Hematopoietic multipotent progenitor cell (in vitro differentiated cells): ENCODE data around the gene PAX8. TPM values are rescaled to one million over a fixed set of nuclear protein-coding genes. Genes with fewer than 3 reads are reported as not detected.

Experiments used
- DNase-seq, 3 donors: peaks; one replicate each; pipeline ENCODE4 v3.0.0-alpha.2; 2011 to 2015; ENCODE audit warnings: low read depth in 2 of 3, low spot score in 2 of 3
- total RNA-seq: library from RNA; depleted of rRNA; stranded (reverse); fragments of >200 nt; gene quantifications from one replicate; pipeline ENCODE4 v1.2.3, GENCODE V29; 2012

The PAX8 gene
- total RNA-seq, 1 donor = 1.3 TPM

- no peak for DNase-seq
Measured at GRCh38 chr2:113192459-113193100, 86.1 kb downstream of the PAX8 start.

- DNase-seq = no peak
Measured at GRCh38 chr2:113190871-113191270, 87.8 kb downstream of the PAX8 start.

GRCh38 chr2:113187771-113188170 lies 91.0 kb downstream of the PAX8 start:
- no peak for DNase-seq

GRCh38 chr2:113186433-113186796 lies 92.3 kb downstream of the PAX8 start:
- DNase-seq = no peak

GRCh38 chr2:113185664-113186432 lies 92.9 kb downstream of the PAX8 start:
- DNase-seq = no peak

GRCh38 chr2:113184531-113185230 lies 94.0 kb downstream of the PAX8 start:
- no peak for DNase-seq

GRCh38 chr2:113183703-113184102 lies 95.0 kb downstream of the PAX8 start:
- no peak for DNase-seq

- DNase-seq = no peak
Measured at GRCh38 chr2:113183264-113183663, 95.5 kb downstream of the PAX8 start.

GRCh38 chr2:113182471-113183260 lies 96.1 kb downstream of the PAX8 start:
- DNase-seq = no peak

- DNase-seq = peak in 2 of 3 donors; percentile 20 to 59
Measured at GRCh38 chr2:113181258-113182051, 97.3 kb downstream of the PAX8 start.

GRCh38 chr2:113180131-113180946 lies 98.4 kb downstream of the PAX8 start:
- no peak for DNase-seq

- no peak for DNase-seq
Measured at GRCh38 chr2:113179446-113180045, 99.2 kb downstream of the PAX8 start.

GRCh38 chr2:113178891-113179290 lies 99.8 kb downstream of the PAX8 start:
- DNase-seq = no peak

GRCh38 chr2:113178069-113178746 lies 100.5 kb downstream of the PAX8 start:
- DNase-seq = no peak

GRCh38 chr2:113176696-113177355 lies 101.9 kb downstream of the PAX8 start:
- no peak for DNase-seq

GRCh38 chr2:113175736-113176695 lies 102.7 kb downstream of the PAX8 start:
- DNase-seq = peak in 1 of 3 donors; percentile 29
